NCI-H187 treated with DMSO at 0.1 percent for 48 hours (cell line): ENCODE measurements around the gene LTBP3.

Experiments
- DNase-seq: peaks from one replicate; lab custom pipeline; 2025; lab: John Stamatoyannopoulos, UW

Gene LTBP3

DNA sequence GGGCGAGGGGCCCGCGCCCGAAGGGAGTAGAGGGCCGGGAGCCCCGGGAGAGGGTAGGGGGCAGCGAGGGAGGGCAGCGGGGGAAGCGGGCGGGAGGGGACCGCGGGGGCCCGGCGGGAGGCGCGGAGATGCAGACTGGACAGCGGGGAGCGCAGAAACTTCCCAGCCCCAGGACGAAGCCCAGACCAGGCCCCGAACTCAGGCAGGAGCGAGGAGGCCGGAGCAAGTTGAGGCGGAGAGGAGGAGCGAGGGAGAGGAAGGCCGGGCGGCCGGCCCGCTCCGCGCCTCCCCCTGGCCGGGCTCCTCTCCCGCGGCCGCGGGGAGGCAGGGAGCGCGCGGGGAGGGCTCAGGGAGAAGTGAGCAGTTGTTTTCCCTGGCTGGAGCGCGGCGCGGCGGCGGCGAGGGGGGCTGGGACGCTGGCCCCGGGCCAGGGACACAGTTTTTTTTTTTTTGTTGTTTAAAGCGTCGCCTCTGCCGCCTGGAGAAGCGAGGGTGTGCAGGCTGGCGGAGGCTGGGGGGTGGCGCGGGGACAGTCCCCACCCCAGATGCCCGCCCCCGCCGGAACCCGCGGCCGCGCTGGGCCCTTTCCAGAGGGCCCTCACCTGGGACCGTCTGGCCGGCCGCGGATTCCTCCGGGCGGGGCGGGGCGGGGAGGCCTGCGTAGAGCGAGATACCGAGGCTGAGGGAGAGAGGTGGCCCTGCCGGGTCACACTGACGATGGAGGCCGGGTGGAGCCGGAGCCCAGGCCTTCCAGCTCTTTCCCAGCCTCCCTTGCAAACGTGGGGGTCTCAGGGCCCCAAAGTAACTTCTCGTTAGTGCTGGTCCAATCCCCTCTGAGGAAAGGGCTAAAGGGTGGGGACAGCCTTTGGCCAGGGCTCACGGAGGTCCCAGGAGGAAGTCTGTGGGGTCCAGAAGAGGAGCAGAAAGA is at the start of gene LTBP3:
Gene LTBP3 (minus strand): TSS at position 358 of the 928 bp plus-strand sequence. CDS start 400 bp downstream, outside the sequence.
- no peak for DNase-seq

DNA sequence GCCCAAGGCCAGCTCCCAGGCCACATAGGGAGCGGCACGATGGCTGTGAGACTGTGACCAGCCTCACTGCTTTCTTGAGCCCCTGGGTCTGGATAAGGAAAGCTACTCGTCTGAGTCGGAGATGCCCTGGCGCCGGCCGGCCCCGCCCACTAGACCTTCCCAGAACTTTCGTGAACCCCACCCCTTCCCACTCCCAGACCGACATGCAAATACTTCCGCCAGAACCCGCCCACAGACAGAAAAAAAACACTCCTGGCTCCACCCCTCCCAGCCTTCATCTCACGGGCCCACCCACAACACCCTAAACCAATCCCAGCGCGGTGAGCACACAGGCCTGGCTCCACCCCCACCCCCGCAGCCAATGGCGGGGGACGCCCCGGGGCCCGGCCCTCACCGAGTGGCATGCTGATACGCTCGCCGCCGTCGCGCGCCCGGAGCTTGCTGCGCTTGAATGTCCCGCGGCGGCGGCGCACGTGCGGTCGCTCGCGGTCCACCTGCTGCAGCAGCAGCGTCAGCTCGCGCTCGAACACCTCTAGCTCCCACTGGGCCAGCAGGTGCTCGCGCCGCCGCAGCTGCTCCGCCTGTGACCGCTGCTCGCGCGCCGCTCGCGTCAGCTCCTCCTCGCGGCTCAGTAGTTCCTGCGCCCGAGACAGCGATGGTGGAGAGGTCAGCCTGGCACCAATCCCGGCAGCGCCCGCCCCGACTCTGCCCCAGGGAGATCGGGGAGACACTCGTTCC is 48.9 kb upstream of the LTBP3 start:
- DNase-seq, result no peak

DNA sequence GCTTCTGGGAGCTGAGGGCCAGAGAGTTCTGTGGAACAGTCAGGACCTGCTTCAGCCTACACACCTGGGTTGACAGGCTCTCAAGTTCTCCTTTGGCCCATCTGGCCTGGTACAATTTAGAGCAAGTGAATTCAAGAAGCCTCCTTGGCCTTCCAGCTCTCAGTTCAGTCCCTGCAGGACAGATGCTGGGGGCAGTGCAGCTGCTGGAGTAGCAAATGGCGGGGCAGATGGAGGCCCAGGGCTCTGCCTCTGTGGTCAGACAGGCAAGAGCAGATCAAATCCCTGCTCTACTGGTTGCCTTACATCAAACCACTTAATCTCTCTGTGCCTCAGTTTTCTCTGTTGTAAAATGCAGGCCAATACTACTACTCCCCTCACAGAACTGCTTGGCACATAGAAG is 46.1 kb upstream of the LTBP3 start:
- DNase-seq, result no peak

GRCh38 chr11:65599955-65600246 is 41.7 kb upstream of the LTBP3 start:
- no peak for DNase-seq

GRCh38 chr11:65599216-65599954 is 41.2 kb upstream of the LTBP3 start:
- no peak for DNase-seq

- DNase-seq, result no peak
These were observed 40.1 kb upstream of the LTBP3 start for GRCh38 chr11:65598258-65598699.

DNA sequence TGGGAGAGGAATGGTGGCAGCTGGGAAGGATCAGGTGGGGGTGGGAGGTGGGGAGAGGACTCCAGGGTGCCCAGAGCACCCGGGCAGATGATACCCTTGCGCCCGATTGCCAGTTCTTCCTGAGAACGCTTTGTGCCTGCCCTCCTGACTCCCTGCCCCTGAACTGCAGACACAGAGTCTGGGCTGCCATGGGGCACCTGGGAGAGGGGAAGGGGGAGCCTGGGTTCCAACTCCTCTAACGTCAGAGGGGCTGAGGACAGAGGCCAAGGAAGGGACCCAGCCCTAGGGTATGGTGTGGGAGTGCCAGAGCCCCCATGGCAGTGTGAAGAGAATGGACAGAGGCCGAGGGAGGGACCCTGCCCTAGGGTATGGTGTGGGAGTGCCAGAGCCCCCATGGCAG is 38.4 kb upstream of the LTBP3 start:
- no peak for DNase-seq

DNA sequence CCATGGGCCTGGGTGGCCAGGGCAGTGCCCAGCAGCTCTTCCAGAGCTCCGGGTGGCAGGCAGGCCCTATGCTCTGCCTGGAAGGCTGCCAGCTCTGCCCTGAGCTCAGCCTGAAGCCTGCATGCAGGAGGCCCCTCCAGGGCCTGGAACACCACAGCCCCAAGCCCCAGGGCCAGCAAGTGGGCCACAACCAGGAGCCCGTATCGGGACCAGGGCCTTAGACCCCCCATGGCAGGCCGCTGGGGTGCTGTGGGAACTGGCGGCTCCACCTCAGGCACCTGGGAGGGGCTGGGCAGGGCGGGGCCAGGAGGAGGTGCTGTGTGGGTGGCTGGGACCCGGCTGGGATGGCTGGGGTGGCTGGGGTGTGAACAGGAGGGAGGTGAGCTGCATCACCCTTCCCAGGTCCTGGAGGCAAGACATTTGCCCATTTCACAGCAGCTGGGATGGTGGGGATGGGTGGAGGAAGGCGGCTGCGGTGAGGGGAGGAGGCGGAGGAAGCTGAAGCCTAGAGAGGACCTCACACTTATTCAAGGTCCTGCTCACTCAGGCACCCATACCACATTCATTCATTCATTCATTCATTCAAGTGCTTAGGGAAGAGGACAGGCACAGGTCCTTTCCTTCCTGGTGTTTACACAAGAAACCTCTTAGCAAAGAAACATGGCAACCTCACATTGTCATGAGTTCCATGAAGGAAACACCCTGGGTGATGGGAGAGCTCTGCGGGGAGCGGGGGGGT is 37.6 kb upstream of the LTBP3 start, which contains the start of gene KCNK7:
Gene KCNK7 (minus strand): TSS at position 258 of the 739 bp plus-strand sequence. CDS start 28 bp downstream, at position 230.
- DNase-seq, result no peak

DNA sequence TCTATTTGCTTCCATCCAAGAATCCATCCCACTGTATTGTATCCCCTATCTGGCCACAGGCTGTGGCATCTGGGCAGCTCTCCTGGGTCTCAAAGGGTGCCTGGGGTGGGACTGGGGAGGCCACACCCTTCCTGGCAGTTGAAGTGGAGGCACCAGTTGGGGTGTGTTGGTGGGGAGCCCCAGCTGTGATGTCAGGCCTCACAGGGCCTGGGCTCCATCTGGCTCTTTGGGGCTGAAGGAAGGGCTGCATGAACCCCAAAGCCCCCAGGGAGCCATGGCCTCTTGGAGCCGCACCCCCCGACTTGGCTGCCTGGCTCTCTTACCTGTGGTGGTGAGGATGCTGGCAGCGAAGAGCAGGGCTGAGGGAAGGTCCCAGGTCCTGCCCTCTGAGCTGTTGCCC is 37.0 kb upstream of the LTBP3 start:
- no peak for DNase-seq

DNA sequence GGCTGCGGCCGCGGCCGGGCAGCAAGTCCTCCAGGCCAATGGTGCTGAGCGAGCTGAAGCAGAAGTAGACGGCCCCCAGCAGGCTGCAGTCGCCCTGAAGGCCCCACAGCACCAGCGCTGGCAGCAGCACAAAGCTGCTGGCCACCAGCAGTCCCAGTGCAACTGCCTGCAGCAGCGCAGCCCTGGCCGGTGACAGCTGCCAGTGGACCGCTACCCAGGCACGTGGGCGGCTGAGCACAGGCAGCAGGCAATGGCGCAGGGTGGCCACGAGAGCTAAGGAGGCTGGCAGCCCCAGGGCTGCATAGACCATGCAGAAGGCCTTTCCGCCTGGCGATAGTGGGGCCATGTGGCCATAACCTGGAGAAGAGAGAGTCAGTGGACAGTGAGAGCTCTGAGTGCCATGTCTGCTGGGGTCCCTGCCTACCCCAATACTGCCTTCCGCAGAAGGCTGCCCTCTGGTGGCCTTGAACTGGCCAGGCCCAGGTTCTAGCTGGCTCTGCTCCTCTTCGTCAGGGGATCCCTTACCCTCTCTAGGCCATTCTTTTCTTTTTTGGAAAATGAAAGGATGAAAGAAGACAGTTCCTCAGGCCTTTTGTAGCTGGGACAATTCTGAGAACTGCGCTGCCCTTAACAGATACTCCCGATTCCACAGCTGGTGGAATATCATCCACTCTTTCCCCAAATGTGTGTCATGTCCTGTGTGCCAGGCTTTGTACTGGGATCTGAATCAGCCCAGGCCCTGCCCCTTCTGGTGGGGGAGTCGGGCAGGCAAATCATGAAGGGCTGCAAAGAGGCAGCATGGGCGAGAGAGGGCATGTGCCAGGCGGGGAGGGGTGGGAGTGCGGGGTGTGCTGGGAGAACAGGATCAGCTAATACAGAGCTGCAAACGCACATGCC is 35.6 kb upstream of the LTBP3 start:
- DNase-seq, result no peak

GRCh38 chr11:65592858-65593517 is 34.8 kb upstream of the LTBP3 start:
- no peak for DNase-seq

GRCh38 chr11:65591939-65592857 is 34.0 kb upstream of the LTBP3 start:
- DNase-seq, result no peak

DNA sequence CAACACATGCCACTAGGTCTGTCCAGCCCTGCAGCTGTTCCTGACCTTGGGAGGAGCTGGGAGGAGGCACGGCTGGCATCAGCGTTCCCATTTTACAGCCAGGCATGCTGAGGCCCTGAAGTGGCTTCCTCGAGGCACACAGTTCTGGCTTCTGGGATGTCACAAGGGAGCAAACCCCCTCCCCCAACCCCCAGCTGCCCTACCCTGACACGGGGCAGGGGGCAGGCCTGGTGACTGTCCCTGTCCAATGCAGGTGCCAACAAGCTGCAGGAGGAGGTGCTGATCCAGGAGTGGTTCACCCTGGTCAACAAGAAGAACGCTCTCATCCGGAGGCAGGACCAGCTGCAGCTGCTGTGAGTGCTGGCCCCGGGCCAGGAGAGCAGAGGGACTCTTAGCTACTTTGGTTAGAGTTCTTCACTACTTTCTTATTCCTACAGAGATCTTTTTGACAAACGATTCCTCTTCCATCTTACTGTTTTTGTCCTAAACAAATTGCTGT is 32.1 kb upstream of the LTBP3 start:
- DNase-seq, result no peak

DNA sequence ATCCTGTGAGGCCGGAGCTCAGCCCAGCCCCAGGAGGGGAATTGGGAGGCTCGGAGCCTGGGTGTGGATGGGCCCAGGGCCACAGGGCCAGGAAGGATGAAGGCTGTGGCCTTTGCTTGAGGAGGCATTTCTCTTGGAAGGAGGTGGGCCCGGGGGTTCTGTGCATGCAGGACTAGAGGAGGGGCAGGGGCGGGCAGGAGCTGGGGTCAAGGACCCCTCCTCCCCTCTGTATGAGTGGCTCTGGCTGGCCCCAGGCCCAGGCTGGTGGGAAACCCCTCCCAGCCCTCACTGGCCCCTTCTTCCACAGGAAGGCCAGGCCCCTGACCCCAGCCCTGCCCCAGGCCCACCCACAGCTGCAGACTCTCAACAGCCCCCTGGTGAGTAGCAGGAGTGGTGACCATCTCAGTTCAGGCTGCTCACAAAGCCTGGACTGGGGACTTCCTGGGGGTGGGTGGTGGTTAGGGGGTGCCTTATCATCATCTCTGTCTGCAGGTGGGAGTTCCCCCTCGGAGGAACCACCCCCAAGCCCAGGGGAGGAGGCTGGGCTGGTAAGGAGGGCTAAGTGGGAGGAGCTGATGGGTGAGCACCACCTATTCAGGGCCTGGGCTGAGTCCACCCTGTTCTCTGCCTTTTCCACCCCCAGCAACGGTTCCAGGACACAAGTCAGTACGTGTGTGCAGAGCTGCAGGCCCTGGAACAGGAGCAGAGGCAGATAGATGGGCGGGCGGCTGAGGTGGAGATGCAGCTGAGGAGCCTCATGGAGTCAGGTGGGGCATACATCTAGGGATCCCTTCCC is 31.5 kb upstream of the LTBP3 start:
- DNase-seq, result no peak

DNA sequence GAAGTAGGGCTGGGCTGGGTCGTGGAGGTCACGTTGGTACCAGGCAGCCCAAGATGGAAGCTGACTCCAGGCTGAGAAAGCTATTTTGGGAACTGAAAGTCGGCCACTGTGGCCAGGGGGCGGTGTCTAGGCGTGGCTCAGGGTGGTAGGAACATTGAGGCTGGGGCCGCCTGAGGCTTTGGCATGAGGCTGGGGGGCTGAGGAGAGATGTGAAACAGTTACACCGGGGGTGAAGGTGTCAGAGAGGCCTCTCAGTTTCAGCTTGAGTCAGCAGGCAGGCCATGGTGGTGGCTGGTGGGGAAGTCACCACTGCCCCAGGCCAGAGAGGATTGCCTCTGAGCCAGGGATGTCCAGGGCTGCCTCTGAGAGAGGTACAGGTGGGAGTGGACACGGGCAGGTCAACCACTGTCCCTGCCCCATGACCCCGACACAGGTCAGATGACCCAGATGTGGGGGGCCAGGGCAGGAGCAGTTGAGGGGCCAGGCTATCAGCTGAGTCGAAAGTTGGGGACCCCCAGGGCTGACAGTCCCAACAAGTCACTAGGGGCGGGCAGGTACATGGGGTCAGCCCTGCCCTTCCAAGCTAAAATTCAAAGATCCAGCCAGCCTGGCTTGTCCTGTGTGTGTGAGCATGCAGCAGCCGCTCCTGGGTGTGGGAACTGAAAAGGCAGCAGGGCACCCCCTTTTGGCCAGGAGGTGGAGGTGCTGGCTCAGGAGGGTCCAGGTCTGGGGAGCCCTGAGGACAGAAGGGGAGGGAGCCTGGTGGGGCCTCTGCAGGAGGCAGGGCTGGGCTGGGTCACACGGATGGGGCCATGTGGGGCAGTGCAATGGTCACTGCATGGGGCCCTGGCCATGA is 30.3 kb upstream of the LTBP3 start:
- no peak for DNase-seq

GRCh38 chr11:65586676-65587075 is 28.5 kb upstream of the LTBP3 start:
- DNase-seq, result no peak

- no peak for DNase-seq
These were observed 28.1 kb upstream of the LTBP3 start for GRCh38 chr11:65586247-65586630.
